ENCODE measurements around the gene TMX4.
"Not testable (repeated sequence)": the region's sequence is repeated elsewhere in the genome, so short reads cannot be mapped to it uniquely, and the experiment has no call there.

Gene TMX4

DNA sequence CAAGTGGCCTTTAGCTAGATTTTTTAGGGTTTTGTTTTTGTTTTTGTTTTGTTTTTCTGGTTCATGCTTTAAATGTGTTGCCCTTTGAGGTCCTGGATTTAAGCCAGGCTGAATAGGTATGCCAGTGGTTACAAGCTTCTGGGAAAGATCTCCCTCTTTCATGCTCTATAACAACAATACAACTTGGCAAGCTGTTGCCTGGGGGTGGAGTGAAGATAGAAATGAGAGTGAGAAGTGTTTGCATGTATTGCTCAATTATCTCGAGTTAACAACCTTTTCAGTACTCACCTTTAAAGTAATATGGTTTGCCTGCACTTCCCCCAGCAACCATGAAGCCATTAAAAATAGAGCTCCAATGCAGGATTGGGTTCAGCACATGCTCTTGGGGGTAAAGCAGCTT is 60.1 kb downstream of the TMX4 start:
- no peak for DNase-seq

DNA sequence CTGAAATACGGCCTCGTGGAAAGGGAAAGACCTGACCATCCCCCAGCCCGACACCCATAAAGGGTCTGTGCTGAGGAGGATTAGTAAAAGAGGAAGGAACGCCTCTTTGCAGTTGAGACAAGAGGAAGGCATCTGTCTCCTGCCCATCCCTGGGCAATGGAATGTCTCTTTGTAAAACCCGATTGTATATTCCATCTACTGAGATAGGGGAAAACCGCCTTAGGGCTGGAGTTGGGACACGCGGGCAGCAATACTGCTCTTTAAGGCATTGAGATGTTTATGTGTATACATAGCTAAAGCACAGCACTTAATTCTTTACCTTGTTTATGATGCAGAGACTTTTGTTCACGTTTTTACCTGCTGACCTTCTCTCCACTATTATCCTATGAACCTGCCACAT is 63.0 kb downstream of the TMX4 start:
- not testable (repeated sequence) for DNase-seq

DNA sequence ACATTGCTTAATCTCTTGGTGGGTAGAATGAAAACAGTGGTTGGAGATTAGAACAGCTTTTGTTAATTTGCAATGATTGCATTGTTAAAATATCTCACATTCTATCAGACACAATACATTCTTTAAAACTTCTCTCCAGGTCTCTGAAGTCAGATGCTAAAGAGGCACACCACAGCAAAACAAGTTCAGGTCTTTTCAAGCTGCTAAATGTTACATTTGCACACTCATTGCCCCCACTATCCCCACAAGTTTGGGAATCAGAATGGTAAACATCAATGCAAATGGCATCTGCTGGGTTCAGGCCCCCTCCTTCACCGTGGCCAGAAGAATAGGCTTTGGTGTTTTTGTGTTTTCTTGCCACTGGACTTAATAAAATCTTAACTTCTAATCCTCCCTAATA is 69.2 kb downstream of the TMX4 start:
- DNase-seq: no peak

DNA sequence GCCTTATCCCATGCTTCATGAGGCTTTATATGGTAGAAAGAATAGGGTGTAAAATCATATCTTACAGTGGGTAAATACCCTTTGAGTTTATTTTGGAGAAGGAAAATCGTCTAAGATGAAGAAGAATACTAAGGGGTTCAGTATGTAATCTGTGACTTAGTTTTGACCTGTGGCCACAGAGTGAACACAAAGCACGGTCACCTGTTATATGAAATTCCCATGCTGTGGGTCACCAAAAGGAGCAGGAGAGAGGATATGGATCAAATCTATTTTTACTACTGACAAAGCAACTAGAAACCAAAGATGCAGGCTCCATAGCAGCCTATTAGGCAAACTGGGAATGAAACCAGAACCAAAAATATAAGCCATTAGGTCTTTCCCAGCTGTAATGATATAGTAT is 75.7 kb downstream of the TMX4 start:
- DNase-seq: no peak

DNA sequence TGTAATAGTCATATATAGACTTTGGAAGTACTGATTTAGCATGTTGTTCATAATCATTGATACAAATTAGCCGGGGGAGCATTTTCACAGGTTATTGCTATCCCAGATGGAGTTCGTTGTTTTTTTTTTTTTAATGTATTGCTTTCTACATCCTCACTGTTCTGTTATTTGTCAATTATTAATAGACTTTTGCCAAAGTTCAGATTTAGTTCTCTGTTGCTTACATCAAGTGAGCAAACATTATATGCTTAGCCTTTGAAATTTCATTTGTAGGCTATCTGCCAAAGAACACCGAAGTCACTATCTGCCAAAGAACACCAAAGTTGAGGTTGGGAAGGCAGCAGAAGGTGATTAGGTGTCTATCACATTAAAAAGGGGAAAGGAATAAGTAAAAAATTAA is 79.2 kb downstream of the TMX4 start, which contains the start of gene HAO1:
TSS of gene HAO1 (minus strand) at position 118 of the 400 bp plus-strand sequence. CDS start at position 82, 36 bp downstream.
- no peak for DNase-seq

DNA sequence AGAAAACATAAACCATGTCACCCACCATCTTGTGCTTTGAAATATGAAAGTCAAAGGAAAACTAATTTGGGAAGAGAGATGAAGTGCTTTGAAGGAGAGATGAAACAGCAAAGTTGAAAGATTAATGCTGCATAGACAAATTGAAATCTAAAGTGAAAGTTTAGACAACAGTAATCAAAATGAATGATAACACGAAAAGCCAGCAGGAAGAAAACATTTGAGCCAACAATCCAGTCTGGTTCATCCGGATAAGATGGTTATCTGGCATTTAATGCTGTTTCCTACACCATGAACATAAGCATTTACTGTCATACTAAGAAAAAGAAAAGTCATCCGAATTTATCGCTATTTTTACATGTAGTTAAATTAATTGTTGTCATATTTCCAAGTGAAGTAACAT is 79.9 kb downstream of the TMX4 start:
- no peak for DNase-seq

DNA sequence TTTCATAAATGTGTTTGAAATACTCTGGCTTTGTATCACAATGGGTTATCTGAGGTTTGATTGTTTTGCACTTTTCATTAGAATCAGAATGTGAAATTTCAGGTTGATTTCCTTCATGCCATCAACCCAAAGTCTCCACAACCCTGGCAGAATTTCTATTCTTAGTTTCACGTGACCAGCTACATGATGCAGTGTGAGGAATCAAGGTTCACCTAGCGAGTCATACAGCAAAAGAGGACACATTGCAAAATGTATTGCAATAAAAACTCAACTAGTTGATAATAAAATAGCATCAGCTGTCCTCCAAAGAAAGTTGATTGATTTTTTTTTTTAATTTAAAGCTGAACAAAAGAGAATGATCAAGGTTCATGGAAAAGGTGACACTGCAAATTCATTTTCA is 81.5 kb downstream of the TMX4 start:
- DNase-seq: no peak

DNA sequence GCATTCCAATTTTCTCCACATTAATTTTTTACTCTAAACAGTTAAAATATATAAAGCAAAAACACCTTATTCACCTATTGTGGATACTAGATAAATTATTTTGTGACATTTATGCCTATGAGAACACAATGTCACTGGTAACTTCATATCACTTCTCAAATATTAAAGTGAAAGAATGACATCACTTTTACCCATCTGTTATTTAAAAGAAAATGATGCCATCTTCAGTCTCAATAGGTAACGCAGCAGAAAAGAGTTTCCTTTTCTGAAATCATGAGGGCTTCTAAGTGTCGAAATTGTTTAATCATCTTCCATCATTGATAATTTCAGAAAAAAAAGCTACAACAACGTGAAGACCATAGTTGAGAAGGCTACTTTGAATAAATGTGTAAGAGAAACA is 82.2 kb downstream of the TMX4 start:
- no peak for DNase-seq

DNA sequence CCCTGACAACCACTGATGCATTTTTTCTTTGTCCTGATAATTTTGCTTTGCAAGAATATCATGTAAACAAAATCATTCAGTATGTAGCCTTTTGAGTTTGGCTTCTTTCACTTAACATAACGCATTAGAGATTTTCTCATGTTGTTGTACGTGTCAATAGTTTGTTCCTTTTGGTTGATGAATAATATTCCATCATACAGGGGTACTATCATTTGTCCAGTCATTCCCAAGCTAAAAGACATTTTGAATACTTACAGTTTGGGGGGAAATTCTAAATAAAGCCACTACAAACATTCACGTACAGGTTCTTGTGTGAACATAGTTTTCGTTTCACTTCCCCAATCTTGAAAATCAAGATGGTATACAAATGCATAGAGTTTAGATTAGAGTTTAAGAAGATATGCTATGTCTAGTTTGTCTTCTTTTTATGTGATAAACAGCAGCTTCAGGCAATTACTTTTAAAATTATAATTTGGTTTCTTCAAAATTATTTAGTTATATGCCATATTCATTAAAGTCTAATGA is 84.5 kb downstream of the TMX4 start:
- DNase-seq: no peak

DNA sequence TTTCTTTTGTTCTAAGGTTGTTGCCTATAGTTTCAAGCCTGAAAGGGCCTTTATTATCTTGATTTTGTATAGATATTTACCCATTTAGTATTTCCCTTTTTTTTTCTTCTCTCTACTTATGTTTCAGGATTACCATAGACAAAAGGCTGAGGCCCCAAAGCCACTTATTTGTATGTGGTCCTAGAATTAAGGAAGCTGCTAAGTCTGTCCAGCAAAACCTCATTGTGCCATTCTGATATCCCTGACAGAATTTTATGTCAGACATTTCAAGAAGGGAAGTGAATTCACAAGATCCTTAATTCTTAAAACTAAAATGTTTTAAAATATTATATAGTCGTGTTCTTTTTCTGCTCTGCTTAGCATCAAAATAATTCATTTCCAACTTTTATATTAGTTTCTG is 86.2 kb downstream of the TMX4 start:
- DNase-seq: no peak

DNA sequence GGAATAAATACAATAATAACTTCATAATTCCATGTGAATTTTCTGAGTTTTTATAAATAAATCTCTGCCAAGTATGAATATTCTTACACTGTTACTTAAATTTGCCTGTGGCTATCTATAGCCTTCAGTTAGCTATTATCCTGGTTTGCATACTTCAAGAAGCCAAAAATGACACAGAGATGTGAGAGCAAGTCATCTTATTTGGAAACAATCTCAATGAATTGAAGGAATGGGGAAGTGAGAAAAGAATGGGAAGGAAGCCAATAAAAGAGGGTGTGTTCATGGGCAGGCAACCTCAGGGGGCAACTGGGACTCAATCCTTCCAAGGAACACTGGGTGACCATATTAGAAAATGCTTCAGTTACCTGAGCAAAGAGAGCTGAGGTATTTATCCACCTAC is 89.2 kb downstream of the TMX4 start:
- DNase-seq: no peak
